Left cardiac atrium (tissue), 4 donors: ENCODE data around the gene TEX19. TPM values are rescaled to one million over a fixed set of nuclear protein-coding genes. Genes with fewer than 3 reads are reported as not detected.
"Not testable (repeated sequence)": the region's sequence is repeated elsewhere in the genome, so short reads cannot be mapped to it uniquely, and the experiment has no call there.

ENCODE experiments used
- ATAC-seq, 2 donors: fragments of 200-7000 bp; cut with Tn5 transposase; one replicate each; pipeline ENCODE4 v1.9.1; 2020; ENCODE audit warnings: mild to moderate bottlenecking in 2 of 2, moderate library complexity in 2 of 2
- DNase-seq: peaks from one replicate; pipeline ENCODE4 v3.0.0-alpha.2; 2020
- intact Hi-C, 2 donors: fragments of 100-400 bp; cut with DNase I; formaldehyde crosslinking; loops; one replicate each; pipeline versions ENCODE4 v1.14.1 to v1.15.1; 2022 to 2023
- total RNA-seq, 2 donors: library from RNA; stranded (reverse); fragmentation: NEBNext Ultra II Directional; extraction: Animal tissue kit (Norgen Biotek cat#: 25700); gene quantifications; one replicate each; pipeline ENCODE4 v1.2.1, GENCODE V29; 2021
- donor health status: DM: no; HTN: yes; CAD: no.
- donor health status: DM: no; HTN: yes; CAD: no; lungs with severe emphysema.
- donor health status: DM: yes; HTN: yes; CAD: no.
- donor health status: Dilated cardiomyopathy.

TEX19 gene
- total RNA-seq, 2 donors from 2014 or later, result not detected

DNA sequence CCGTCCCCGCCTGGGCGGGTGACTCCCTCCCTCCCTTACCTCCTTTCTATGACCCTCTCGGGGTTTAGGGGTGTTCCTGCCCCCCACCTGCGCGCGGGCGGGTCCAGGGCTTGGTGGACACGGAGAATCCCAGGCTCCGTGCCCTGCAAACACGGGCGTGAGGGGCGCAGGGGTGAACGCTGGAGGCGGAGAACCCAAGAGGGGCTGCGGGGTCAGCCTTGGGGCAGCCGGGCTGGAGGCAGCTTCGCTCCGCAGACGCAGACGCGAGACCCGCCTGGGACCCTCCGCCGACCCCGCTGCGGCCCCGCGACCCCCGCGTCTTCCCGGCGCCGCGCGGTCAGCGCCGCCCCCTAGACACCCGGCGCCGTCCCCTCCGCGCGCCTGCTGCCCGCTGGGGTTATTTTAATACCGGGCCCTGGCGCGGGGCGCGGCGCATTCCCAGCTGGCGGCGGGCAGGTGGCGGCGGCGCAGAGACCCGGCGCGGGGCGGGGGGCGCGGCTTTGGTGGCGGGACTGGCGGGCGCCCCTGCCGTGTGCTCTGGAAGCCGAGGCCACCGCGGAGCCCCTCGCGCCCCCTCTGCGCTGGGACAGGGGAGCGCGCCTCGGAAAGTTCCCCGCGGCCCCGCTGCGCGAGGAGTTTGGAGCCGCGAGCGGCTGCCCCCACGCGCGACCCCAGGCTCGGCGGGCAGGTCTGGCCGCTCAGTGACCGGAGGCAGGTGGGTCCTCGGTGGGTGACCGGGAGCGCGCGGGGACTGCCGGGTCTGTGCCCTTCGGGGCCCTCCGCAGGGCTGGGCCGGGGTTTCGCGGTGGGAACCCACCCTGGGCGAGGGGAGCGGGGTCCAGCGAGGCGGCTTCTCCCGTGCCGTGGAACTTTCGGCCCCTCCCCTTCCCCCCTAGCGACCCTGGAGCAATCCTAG, 12.5 kb downstream of the TEX19 start, which contains the start of gene UTS2R:
UTS2R (plus strand) TSS at position 433 of the 916 bp plus-strand sequence. CDS start 2,560 bp downstream, outside the sequence.
- DNase-seq, result peak; percentile 16
- peak in 1 of 2 donors; percentile 36 for ATAC-seq
- intact Hi-C loops, result no loop called here

DNA sequence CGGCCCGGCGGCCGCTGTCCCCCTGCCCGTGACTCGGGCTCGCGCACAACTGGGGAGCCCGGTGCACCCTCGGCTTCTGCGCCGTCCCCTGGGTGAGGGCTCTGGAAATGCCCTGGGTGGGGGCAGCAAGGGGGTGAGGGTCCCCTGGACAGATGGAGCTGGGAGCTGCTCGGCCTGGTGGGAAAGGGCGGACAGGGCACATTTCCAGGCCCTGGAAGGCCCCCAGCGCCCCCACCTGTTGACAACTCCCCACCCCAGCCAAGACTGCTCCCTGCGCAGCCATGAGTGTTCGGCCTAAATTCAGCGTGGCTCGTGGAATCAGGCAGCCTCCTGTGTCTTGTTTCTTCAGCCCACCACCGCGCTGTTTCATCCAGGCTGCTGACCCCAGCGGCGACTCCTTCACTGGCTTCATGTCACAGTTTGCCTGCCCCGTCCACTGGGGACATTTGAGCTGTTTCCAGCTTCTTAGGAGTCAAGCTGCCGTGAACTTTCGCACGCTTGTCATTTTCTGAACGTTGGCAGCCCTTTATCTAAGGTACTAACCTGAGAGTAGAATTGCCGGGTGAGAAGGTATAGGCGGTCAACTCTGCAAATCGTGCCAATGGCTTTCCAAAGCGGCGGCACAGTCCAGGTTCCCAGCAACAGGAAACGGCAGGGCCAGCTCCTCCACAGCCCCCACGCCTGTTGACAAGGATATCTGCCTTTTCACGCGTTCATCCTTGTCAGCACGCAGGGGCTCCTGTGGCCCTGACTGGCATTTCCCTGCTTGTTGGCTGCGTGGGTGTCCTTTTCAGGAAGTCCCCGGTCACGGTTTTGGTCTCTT, 13.4 kb downstream of the TEX19 start:
- peak; percentile 18 for DNase-seq
- intact Hi-C loops, result no loop called here
- ATAC-seq, result peak in 1 of 2 donors; percentile 38

DNA sequence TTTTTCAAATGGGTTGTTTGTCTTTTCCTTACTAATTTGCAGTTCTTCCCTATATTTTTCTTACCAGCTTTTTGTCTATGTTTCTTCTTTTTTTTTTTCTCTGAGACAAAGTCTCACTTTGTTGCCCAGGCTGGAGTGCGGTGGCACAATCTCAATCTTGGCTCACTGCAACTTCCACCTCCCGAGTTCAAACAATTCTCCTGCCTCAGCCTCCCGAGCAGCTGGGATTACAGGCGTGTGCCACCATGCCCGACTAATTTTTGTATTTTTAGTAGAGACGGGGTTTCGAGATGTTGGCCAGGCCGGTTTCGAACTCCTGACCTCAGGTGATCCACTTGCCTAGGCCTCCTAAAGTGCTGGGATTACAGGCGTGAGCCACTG, 14.0 kb downstream of the TEX19 start:
- ATAC-seq, intact Hi-C loops, DNase-seq: not testable (repeated sequence)

DNA sequence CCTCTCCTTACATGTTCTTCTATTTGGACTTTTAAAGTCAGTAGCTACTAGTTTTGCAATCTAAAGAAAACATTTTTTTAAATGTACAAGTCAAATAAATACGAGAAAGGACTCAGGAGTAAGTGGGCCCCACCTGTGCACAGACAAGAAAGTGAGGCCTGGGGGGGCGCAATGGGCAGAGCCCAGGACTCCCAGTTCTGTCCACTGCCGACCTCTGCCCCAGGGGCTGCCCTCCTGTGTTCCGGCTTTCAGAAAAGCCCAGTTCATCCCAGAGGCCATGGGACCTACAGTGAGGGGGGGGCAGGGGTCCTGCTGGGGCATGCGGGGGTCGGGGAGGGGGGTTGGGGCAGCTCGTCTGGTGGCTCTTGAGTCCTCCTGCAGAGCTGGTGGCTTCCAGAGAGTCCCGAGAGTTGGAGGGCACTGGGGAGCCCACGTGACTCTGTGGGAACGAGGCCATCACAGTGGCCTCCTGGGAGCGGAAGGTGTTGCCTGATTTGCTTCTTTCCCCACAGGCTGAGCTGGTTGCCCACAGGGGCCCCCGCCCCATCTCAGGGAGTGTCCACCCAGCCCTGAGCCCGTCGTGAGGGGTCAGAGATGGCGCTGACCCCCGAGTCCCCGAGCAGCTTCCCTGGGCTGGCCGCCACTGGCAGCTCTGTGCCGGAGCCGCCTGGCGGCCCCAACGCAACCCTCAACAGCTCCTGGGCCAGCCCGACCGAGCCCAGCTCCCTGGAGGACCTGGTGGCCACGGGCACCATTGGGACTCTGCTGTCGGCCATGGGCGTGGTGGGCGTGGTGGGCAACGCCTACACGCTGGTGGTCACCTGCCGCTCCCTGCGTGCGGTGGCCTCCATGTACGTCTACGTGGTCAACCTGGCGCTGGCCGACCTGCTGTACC, 14.9 kb downstream of the TEX19 start:
- ATAC-seq (no peak), DNase-seq (peak; percentile 13)
- intact Hi-C loops, result no loop called here

DNA sequence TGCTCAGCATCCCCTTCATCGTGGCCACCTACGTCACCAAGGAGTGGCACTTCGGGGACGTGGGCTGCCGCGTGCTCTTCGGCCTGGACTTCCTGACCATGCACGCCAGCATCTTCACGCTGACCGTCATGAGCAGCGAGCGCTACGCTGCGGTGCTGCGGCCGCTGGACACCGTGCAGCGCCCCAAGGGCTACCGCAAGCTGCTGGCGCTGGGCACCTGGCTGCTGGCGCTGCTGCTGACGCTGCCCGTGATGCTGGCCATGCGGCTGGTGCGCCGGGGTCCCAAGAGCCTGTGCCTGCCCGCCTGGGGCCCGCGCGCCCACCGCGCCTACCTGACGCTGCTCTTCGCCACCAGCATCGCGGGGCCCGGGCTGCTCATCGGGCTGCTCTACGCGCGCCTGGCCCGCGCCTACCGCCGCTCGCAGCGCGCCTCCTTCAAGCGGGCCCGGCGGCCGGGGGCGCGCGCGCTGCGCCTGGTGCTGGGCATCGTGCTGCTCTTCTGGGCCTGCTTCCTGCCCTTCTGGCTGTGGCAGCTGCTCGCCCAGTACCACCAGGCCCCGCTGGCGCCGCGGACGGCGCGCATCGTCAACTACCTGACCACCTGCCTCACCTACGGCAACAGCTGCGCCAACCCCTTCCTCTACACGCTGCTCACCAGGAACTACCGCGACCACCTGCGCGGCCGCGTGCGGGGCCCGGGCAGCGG, 15.7 kb downstream of the TEX19 start:
- DNase-seq, result peak; percentile 8
- intact Hi-C loops, result no loop called here
- no peak for ATAC-seq

DNA sequence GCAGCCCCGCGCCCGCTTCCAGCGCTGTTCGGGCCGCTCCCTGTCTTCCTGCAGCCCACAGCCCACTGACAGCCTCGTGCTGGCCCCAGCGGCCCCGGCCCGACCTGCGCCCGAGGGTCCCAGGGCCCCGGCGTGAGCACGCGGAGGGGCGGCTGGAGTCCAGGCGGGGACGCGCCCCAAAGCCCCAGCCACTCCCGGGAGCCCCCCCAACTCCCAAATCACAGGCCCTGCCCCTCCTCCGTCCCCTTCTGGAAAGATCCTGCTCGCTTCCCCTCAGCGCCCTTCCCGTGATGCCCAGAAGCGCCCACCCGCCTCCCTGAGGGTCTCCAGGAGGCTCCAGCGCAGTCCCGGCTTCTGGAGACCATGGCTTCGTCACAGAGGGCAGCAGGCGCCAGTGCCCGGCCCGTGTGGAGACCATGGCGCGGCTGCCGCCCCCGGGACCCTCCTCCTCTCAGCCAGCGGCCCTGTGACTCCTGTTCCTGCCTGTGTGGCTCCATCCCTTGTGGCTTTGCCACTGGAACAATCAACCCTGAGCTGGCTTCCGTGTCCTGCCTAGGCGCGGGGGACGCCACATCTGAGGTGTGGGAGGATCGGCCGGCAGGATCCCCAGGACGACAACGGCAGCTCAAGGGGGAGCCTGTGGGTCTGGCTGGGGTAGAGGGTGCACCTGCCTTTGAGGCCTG, 16.5 kb downstream of the TEX19 start:
- intact Hi-C loops, result no loop called here
- DNase-seq, result peak; percentile 14
- ATAC-seq, result no peak

DNA sequence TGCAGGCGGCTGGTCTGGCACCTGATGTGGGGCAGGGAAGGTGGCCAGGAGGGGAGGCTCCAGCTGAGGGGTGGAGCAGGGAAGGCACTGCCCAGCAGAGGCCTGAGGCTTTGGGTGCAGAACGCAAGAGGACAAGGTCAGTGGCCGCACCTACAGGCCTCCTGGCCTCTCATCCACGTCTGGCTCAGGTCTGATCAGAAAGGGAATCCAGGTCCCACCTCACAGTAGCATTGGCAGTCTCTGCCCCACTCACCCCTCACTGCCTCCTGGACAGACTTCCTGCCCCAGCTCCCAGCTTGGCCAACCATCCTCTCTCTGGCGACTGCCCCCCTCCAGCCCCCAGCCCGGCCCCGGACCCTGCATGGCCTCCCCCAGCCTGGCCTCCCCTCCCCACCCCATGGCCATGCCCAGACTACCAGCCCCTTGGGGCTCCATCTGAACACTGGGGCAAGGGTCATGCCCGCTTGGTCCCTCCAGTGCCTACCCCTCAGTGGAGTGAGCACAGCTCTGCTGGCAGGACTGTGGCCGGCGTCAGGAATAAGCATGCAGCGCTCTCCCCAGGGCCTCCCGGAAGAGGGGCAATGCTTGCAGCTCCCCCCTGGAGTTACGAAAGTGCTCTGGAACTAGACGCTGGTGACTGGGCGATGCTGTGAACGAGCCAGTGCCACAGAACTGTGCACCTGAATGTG, 17.1 kb downstream of the TEX19 start:
- intact Hi-C loops, result no loop called here
- DNase-seq (peak; percentile 14), ATAC-seq (no peak)

DNA sequence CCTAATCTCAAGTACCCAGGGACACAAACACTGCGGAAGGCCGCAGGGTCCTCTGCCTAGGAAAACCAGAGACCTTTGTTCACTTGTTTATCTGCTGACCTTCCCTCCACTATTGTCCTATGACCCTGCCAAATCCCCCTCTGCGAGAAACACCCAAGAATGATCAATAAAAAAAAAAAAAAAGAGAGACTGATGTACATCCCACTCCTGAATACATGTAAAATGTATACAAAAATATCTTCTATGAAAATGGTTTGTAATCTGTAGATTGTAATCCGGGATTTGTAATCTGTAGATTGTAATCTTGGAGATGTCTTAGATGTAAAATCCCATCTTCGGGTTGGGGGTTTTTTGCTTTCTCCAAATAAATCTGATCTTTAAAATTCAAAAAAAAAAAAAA, 18.2 kb downstream of the TEX19 start:
- intact Hi-C loops, ATAC-seq: not testable (repeated sequence)

DNA sequence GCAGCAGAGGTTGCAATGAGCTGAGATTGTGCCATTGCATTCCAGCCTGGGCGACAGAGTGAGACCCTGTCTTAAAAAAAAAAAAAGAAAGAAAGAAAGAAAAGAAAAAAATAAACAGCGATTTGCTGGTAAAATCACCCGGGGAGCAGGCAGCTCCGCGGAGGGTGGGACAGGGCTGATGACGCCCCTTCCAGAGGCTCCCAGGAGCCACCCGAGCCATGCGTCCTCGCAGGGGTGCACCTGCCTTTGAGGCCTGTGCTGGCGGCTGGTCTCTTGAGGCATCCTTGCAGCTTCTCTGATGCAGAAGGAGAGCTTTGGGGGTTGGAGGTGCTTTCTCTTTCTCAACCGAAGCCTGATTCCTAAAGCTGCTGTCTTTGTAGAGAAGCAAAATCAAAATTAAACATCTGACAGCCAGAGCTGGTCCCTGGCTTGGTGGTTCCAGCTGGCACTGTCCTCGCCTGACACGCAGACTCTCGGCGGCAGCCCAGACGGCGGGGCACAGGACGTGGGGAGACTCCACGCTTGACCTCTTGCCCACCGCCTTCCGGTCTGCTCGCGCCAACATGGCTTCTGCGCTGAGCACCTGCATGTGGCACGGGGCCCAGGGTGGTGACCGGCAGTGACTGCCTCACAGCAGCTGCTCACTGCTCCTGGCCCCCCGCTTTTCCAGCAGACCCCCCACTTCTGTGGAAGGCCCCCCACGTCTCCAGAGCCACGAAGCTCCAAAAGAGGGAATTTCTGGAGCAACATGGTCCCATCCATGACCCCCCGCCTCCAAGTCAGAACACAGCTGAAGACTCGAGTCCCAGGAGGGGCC, 19.1 kb downstream of the TEX19 start:
- intact Hi-C loops, result no loop called here
- DNase-seq, result peak; percentile 11
- ATAC-seq, result no peak

More for the DNA sequence above, 18.2 kb downstream of the TEX19 start:
- DNase-seq, result not testable (repeated sequence)

DNA sequence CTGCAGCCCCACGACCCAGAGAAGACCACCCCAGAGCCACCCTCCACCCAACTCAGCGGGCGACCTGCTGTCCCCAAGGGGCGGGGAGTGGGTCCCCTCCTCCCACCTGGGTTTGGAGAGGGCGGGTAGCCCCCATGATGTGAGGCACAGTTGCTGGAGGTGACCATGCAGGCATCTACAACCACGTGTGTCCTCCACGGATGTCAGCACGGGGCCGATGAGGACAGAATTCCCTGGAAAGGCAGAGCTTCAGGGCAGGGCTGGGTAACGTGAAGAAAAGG, 19.6 kb downstream of the TEX19 start:
- ATAC-seq, result no peak
- no peak for DNase-seq
- intact Hi-C loops, result no loop called here

DNA sequence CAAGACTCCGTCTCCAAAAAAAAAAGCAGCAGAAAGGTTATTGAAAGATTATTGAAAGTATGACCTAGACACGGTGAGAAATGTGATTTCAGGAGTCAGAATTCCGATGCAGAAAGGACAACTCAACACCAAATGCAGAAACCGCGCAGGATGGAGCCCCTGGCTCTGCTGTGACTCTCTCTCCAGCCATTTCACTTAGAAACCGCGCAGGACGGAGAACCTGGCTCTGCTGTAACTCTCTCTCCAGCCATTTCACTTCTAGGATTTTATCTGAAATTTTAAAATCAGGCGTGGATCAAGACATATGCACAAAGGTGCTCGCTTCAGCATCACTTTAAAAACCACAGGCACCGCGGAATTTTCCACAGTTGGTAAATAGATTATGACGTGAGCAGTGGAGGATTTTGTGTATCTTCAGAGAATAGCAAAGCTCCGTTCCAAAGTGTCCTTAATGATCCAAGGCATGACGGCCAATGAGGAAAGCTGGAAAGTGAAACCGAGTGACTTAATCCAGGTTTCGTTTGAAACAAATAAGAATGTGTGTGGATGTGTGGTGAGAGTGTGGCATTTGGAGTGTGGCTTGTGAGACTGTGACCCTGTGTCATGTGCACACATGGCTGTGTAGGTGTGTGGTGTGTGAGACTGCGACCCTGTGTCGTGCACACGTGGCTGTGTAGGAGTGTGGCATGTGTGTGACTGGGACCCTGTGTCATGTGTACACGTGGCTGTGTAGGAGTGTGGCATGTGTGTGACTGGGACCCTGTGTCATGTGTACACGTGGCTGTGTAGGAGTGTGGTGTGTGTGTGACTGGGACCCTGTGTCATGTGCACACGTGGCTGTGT, 22.0 kb downstream of the TEX19 start:
- ATAC-seq (no peak), DNase-seq (no peak)
- intact Hi-C loops, result no loop called here

DNA sequence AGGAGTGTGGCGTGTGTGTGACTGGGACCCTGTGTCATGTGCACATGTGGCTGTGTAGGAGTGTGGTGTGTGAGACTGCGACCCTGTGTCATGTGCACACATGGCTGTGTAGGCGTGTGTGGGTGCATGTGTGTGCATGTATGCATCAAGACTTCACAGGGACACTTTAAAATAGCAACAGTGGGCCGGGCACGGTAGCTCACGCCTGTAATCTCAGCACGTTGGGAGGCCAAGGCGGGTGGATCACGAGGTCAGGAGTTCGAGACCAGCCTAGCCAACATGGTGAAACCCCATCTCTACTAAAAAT, 22.6 kb downstream of the TEX19 start:
- DNase-seq, ATAC-seq, intact Hi-C loops: not testable (repeated sequence)

DNA sequence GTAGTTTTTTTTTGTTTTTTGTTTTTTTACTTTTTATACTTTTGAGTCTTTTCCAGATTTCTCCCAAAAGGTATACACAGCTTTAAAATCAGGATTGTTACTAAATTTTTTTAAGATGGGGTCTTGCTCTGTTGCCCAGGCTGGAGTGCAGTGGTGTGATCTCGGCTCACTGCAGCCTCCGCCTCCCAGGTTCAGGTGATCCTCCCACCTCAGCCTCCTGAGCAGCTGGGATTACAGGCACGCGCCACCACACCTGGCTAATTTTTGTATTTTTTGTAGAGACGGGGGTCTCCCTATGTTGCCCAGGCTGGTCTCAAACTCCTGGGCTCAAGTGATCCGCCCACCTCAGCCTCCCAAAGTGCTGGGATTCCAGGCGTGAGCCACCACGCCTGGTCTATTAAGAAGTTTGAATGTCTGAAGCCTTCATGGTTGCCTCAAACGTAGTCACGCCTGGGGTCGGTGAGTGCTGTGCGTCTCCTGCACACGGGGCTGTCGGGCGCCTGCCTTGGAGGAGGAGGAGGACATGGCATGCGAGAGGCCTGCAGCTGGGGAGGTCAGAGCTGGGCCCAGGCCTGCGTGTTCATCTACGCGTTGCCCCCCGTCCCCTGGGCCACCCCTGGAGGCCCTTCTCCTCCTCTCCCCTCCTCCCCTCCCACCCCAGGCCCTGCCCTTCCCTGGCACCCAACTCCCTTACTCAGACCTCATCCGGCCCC, 23.3 kb downstream of the TEX19 start:
- ATAC-seq, intact Hi-C loops, DNase-seq: not testable (repeated sequence)

DNA sequence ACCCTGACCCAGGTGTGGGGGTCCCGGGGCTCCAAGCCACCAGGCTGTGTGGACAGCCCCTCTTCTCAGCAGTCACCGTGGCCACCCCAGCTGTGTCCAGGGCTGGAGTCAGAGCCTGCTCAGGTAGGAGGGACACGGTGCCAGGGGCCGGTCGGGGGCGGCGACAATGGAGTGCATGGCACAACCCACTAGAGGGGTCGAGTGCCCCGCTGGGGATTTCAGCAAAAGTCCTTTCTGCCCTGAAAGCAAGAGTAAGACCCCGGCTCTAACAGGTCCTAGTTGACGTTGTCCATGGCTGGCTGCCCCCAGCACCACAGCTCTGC, 23.8 kb downstream of the TEX19 start:
- ATAC-seq (no peak), DNase-seq (peak; percentile 15)
- intact Hi-C loops, result no loop called here

DNA sequence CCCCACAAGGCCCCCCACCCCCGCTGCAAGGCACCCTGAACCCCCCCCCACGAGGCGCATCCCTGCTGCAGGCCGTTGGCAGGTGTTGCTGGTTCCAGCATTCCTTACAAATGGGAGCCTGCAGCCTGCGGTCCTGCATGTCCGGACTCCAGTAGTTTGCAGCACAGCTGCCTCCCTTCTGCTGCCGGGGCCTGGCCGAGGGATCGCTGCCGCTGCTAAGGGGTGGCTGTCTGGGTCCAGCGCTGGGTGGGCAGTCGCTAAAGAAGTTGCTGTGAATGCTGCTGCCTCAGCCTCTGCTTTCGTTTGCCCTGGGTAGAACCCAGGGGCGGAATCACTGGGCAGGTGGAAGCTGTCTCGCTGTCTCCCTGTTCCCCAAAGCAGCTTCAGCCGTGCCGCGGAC, 24.4 kb downstream of the TEX19 start:
- DNase-seq, result peak; percentile 14
- ATAC-seq, result no peak
- intact Hi-C loops, result no loop called here
